GM19035 (cell line): ENCODE results near the gene MFRP.

Experiments used
- ATAC-seq: cut with Tn5 transposase; IDR thresholded peaks from one replicate; pipeline ENCODE4 v1.9.1; 2021; ENCODE audit not compliant: unreplicated experiment

The MFRP gene

GRCh38 chr11:119359365-119360214, 13.1 kb upstream of the MFRP start:
- no peak for ATAC-seq

GRCh38 chr11:119357074-119357473, 10.6 kb upstream of the MFRP start:
- ATAC-seq, result no peak

DNA sequence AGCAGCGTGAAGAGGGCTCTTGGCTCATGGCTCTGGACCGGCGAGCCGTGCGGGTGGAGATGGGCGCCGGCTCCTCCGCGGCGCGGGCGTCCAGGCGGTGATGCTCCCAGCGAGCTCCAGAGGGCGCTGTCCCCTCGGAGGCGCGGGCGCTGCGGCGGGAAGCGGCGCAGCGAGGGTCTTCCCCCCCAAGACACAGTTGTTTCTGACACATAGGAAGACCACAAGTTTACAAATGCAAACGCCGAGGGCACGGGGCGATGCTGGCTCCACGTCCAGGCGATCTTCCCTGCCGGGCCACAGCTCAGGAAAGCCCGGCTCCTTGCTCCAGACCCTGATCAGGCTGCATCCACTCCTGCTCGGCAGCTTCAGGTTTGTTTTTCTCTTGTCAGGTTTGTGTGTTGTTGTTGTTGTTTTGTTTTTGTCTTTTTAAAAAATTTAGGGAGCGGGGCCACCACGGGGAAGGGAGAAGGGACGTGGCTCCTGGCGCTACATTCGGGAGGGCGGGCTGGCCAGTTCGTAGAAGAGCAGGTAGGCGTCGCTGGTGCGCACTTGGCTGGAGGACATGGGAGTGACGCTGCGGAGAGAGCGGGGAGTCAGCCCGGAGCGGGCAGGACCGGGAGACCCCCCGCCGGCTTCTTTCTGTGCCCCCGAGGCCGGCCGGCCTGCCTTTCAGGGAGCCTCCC, 10.0 kb upstream of the MFRP start:
- ATAC-seq, result peak; percentile 76

DNA sequence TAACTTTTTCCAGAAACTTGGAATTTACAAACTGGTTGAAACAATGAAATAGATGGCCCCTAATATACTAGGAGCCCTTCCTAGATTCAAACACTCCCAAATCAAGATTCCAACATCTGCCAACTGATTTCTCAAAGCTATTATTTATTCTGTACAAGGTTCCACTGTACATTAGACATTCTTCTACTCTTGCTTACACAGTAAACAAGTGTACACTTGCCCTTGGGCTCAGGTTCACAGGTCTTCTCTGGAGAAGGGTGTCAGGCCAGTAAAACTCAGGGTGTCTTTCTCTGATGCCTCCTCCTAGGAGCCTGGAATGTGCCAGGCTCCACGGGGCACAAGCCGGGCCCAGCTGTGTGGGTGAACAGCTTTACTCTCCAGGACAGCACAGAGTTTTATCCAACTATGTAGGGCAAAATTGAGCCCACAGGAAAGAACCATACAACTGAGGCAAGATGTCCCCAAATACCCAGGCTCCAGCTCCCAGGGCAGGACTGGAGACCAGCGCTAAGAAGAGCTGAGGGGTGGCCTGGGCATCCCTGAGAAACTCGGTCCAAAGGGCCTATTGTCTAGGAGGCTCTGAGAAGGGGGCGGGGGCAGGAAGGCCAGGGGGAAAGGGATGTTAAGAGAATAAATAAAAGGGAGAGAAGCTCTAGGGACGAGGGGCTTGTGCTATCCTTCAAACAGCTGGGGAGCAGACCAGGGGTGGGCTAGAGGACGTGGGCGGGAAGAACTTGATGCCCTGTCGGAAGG, 8.8 kb upstream of the MFRP start:
- no peak for ATAC-seq

DNA sequence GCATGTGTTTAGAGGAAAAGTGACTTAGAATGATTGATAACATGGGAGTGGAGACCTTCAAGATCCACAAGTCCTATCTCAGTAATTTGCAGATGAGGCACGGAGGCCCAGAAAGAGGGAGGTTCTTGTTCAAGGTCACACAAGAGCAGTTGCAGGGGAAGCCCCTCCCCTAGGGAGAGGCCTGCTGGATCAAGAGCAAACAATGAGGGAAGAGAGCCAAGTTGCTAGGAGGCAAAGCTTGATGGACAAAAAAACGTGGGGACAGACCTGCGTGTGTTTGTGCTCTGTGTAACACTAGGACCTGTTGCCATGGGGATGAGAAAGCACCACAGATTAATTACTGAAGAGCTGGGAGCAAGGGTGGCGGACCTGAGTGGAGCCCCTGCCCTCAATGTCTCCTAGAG, 6.4 kb upstream of the MFRP start:
- no peak for ATAC-seq

DNA sequence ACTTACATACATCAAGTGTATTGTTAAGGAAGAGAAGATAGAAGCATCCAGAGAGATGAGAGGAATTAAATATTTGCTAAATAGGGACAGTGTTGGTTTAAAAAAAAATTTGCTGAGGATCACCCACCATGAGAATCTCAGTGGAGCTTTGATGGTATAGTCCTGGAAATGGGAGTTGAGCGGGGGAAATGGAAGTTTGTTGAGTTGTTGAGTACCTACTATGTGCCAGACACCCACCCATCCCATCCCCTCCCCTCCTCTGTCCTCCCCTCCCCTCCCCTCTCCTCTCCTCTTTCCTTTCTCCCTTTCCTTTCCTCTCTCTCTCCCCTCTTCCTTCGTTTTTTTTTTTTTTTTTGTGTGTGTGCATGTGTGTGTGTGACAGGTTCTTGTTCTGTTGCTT, 4.7 kb upstream of the MFRP start:
- ATAC-seq, result no peak

- ATAC-seq, result no peak
Observed at GRCh38 chr11:119350302-119350701, 3.8 kb upstream of the MFRP start.

- ATAC-seq, result no peak
Observed at GRCh38 chr11:119347940-119348605, 1.6 kb upstream of the MFRP start.

GRCh38 chr11:119347242-119347641, 737 bp upstream of the MFRP start:
- no peak for ATAC-seq

- ATAC-seq, result no peak
Observed at GRCh38 chr11:119345685-119346084, 820 bp downstream of the MFRP start.

- no peak for ATAC-seq
Observed at GRCh38 chr11:119344291-119345010, 2.1 kb downstream of the MFRP start.

DNA sequence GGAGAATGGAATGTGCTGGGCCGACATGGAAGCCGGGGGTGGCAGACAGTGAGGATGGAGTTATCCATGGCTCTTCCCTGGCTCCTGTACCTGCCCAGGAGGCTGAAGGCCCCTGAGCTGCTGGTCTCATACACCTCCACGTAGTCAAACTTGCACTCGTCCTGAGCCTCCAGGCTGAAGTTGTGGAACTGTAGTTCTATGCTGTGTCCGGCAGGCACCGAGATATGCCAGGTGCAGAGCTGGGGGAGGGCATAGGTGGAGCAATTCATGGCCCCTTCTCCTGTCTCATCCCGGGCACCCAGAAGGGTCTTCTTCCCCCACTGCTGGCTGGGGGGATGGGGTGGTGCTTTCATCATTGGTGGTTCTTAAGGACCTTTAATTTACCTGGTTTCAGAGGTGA, 2.8 kb downstream of the MFRP start:
- no peak for ATAC-seq

- ATAC-seq, result no peak
Observed at GRCh38 chr11:119342362-119343130, 4.0 kb downstream of the MFRP start.

- ATAC-seq, result no peak
Observed at GRCh38 chr11:119342023-119342300, 4.5 kb downstream of the MFRP start.

DNA sequence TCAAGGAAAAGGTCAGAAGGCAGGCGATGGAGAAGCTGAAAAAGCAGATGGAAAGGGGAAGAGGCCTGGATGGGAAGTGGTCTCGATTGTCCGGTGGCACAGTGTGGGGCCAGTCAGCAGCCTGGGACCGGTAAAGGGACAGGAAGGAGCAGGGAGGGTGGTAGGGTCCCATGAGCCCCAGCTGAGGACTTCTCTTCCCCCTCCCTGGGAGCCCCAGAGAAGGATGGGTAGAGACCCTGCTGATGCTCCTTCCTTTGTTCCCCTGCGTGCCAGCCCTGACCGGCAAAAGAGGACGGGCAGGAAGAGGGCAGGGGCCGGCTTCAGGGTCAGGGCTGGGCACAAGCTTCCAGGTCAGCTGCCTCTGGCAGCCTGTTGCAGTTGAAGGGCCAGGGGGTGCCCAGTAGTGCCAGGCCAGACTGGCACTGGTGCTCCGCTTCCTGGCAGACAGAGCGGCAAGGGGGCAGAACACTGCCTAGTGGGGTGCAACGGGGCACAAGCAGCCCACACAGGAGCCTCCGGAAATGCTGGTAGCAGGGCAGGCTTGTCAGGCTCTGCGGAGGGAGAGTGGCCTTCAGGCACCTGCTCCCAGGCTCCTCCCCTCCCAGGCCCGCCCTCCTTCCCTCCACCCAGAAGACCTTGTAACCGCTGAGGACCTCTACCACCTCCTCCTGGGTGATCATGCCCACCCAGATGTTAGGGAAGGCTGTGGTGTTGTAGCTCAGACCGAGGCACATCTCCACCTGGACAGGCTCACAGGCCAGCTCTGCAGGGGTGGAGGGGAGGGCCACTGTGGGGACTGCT, 5.1 kb downstream of the MFRP start:
- ATAC-seq, result no peak

DNA sequence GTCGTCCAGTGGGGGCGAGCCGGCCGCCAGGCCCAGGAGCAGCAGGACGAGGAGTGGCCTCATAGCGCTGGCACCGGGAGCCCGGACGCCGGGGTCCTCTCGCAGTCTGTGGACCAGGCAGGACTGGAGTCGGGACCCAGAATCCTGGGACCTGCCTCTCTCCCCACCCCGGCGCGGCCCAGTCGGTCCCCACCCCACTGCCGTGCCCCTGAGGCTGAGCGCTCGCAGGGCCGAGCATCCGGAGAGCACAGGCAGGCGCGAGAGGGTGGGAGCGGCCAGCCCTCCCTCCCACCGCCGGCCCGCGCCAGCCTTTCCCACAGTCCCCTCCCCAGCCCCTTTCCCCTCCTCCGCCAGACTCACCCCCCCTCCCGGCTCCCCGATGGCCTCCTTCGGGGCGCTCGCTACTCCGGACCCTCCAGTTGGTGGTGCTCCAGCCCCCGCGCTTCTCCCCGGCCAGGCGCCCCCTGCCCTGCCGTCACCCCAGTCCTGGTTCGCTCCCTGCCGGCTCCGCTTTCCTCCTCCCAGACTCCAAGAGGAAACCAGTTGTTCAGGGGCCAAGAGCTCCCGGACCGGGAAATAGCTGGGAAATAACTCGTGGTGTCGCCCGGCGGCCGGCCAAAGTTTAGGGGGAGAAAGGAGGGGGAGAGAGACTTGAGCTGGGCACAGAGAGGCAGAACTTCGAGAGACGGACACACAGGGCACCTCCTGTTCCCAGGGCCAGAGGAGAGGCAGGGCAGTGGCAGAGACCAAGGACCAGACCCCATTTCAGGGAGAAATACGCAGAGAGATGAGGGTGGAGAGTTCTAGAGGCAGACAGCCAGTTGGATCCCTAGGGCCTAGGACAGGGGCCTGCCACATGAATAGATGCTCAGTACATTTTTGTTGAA, 5.9 kb downstream of the MFRP start, which contains the start of gene C1QTNF5:
C1QTNF5 (minus strand) TSS at position 549 of the 887 bp plus-strand sequence; CDS start at position 63, 486 bp downstream.
- no peak for ATAC-seq

- ATAC-seq, result no peak
Observed at GRCh38 chr11:119339589-119340334, 6.7 kb downstream of the MFRP start.
